Keratinocyte (primary cell): ENCODE measurements around the gene SNX21. TPM values are rescaled to one million over a fixed set of nuclear protein-coding genes. Genes with fewer than 3 reads are reported as not detected.

Source experiments
- DNase-seq: peaks from one replicate; pipeline ENCODE4 v3.0.0-alpha.2; 2011; ENCODE audit warnings: low read depth, missing footprints, low spot score
- FAIRE-seq: peaks from 2 replicates; lab custom pipeline; 2011; peaks lifted over from hg19 to GRCh38; lab: Jason Lieb, UNC
- H2AFZ ChIP-seq: 2 replicates; pipeline ENCODE4 v1.6.0; 2012; ENCODE audit warnings: low read length, control low read depth, inconsistent platforms; ENCODE audit not compliant: control insufficient read depth
- H3K27ac ChIP-seq: 2 replicates; pipeline ENCODE4 v1.5.1; 2011; ENCODE audit warnings: low read length; ENCODE audit not compliant: control insufficient read depth, insufficient read depth
- H3K27me3 ChIP-seq: 3 replicates; pipeline ENCODE4 v1.6.0; 2011; ENCODE audit warnings: low read length; ENCODE audit not compliant: control insufficient read depth, insufficient read depth; ENCODE audit errors: extremely low read depth
- H3K36me3 ChIP-seq, 2 experiments: 2 replicates in 1 of 2; 3 replicates in 1 of 2; pipeline ENCODE4 v1.5.1; 2011; ENCODE audit warnings: low read length in 2 of 2, mild to moderate bottlenecking in 1 of 2; ENCODE audit not compliant: control insufficient read depth in 2 of 2, insufficient read depth in 2 of 2; ENCODE audit errors: extremely low read depth in 1 of 2
- H3K4me1 ChIP-seq: 3 replicates; pipeline ENCODE4 v1.5.1; 2011; ENCODE audit warnings: low read length; ENCODE audit not compliant: control insufficient read depth, insufficient read depth; ENCODE audit errors: extremely low read depth
- H3K4me2 ChIP-seq: 3 replicates; pipeline ENCODE4 v1.6.0; 2011; ENCODE audit warnings: low read depth, low read length; ENCODE audit not compliant: control insufficient read depth, insufficient read depth; ENCODE audit errors: extremely low read depth
- H3K4me3 ChIP-seq, 3 experiments: fragments of 200-600 bp in 1 of 3; sonication (generic) in 1 of 3; 2 replicates in 2 of 3; 3 replicates in 1 of 3; pipeline ENCODE4 v1.5.1; 2011 to 2016; ENCODE audit warnings: low read length in 3 of 3, mild to moderate bottlenecking in 3 of 3, control low read depth in 2 of 3, inconsistent platforms in 1 of 3, low read depth in 1 of 3, mixed read lengths in 1 of 3, mixed run types in 1 of 3, moderate library complexity in 1 of 3; ENCODE audit not compliant: control insufficient read depth in 2 of 3, insufficient read depth in 2 of 3; ENCODE audit errors: extremely low read depth in 1 of 3
- H3K79me2 ChIP-seq: 2 replicates; pipeline ENCODE4 v1.6.0; 2012; ENCODE audit warnings: low read length; ENCODE audit not compliant: control insufficient read depth, insufficient read depth
- H3K9ac ChIP-seq: 3 replicates; pipeline ENCODE4 v1.6.0; 2011; ENCODE audit warnings: low read length; ENCODE audit not compliant: control insufficient read depth, insufficient read depth; ENCODE audit errors: extremely low read depth
- H3K9me1 ChIP-seq: 3 replicates; pipeline ENCODE4 v1.6.0; 2011; ENCODE audit warnings: low read length; ENCODE audit not compliant: control insufficient read depth, insufficient read depth; ENCODE audit errors: extremely low read depth
- H3K9me3 ChIP-seq: 2 replicates; pipeline ENCODE4 v1.5.1; 2012; ENCODE audit warnings: low read depth, low read length; ENCODE audit not compliant: control insufficient read depth
- H4K20me1 ChIP-seq: 3 replicates; pipeline ENCODE4 v1.6.0; 2011; ENCODE audit warnings: low read length; ENCODE audit not compliant: control insufficient read depth, insufficient read depth; ENCODE audit errors: extremely low read depth
- CTCF ChIP-seq, 3 experiments: IDR thresholded peaks in 1 of 3; conservative IDR thresholded peaks in 1 of 3; optimal IDR thresholded peaks in 1 of 3; 2 replicates in 2 of 3; 3 replicates in 1 of 3; pipeline versions ENCODE3 to v1.5.1; 2011; ENCODE audit warnings: low read length in 3 of 3, mild to moderate bottlenecking in 3 of 3, moderate library complexity in 2 of 3, control low read depth in 1 of 3, inconsistent platforms in 1 of 3; ENCODE audit not compliant: insufficient read depth in 2 of 3; ENCODE audit errors: extremely low read depth in 1 of 3
- EZH2 ChIP-seq: IDR thresholded peaks from one replicate; pipeline ENCODE4 v1.6.1; 2012; ENCODE audit warnings: inconsistent platforms, mild to moderate bottlenecking, low read length, moderate library complexity
- dilution Hi-C: fragments of 300-500 bp; cut with MboI; formaldehyde crosslinking; loops from one replicate; pipeline ENCODE4 v1.7.0; 2020; ENCODE audit warnings: low sequenced_read_pairs; ENCODE audit not compliant: extremely low pct_ligation_motif_present
- polyA minus RNA-seq, 3 experiments: library from RNA; depleted of rRNA, polyadenylated mRNA; stranded (reverse); fragments of >200 nt; gene quantifications; 1 replicate in 1 of 3; 2 replicates in 1 of 3; 3 replicates in 1 of 3; pipeline ENCODE4 v1.2.3, GENCODE V29; 2011
- polyA plus RNA-seq, 5 experiments: library from polyadenylated mRNA; depleted of rRNA in 3 of 5; stranded (reverse) in 3 of 5; stranded (forward) in 1 of 5; unstranded in 1 of 5; fragments of >200 nt; gene quantifications; 1 replicate in 1 of 5; 2 replicates in 3 of 5; 3 replicates in 1 of 5; pipeline versions ENCODE4 v1.2.1 to v1.2.3, GENCODE V29; 2011 to 2012; ENCODE audit warnings: missing spikeins in 2 of 5, low read depth in 1 of 5, low replicate concordance in 1 of 5

Gene SNX21, protein sequence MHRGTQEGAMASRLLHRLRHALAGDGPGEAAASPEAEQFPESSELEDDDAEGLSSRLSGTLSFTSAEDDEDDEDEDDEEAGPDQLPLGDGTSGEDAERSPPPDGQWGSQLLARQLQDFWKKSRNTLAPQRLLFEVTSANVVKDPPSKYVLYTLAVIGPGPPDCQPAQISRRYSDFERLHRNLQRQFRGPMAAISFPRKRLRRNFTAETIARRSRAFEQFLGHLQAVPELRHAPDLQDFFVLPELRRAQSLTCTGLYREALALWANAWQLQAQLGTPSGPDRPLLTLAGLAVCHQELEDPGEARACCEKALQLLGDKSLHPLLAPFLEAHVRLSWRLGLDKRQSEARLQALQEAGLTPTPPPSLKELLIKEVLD
- 5.2 to 8.6 TPM (median 6.9 TPM) in 3 replicates for polyA plus RNA-seq
- polyA plus RNA-seq (2011; ENCODE audit: low read depth) = 8.5 TPM
- polyA plus RNA-seq (2011; cell fraction: cytosol; rRNA removed) = 2.9 and 7.1 TPM in 2 replicates
- 7.1 and 11.6 TPM in 2 replicates for polyA plus RNA-seq (2011; cell fraction: nucleus; rRNA removed)
- 6.6 and 9.9 TPM in 2 replicates for polyA plus RNA-seq (2012; ENCODE audit: low replicate concordance)
- polyA minus RNA-seq = 3.7 to 5.0 TPM (median 4.0 TPM) in 3 replicates
- 18.0 TPM for polyA minus RNA-seq (2011; cell fraction: cytosol; rRNA and poly(A)+ RNA removed)
- polyA minus RNA-seq (2011; cell fraction: nucleus; rRNA and poly(A)+ RNA removed) = 5.9 and 6.3 TPM in 2 replicates

- FAIRE-seq (no peak), DNase-seq (no peak)
- Histone ChIP-seq H3K9ac (peak within 1 kb of the TSS; percentile 82), H3K4me1 (peaks cover 24% of the 10 kb centered on the region), H3K4me3 (peak within 1 kb of the TSS; percentile 57 to 85 (median 61)), H3K36me3 (no peaks in the 10 kb centered on the region), H3K79me2 (no peaks in the 10 kb centered on the region), H3K27me3 (no peaks in the 10 kb centered on the region), H3K27ac (peak within 1 kb of the TSS; percentile 77), H3K9me1 (peaks cover 2% of the 10 kb centered on the region), H2AFZ (peak within 1 kb of the TSS; percentile 95), H4K20me1 (no peaks in the 10 kb centered on the region), H3K4me2 (peak within 1 kb of the TSS; percentile 86), H3K9me3 (no peaks in the 10 kb centered on the region)
- TF ChIP-seq CTCF (optimal IDR thresholded peaks at IDR 0.05 in 1 of 3, IDR thresholded peaks at IDR 0.05 in 1 of 3, conservative IDR thresholded peaks at IDR 0.05 in 1 of 3; ENCODE audit: extremely low read depth in 1 of 3, insufficient read depth in 2 of 3, low read length in 3 of 3) = no peak
- dilution Hi-C loops = no loop called here
Measured at GRCh38 chr20:45833030-45833882, at the start of gene SNX21. TSS of gene SNX21 (plus strand) at chr20:45833799. CDS start at chr20:45833920, 121 bp downstream.

- no peak for TF ChIP-seq EZH2
- H3K4me2 ChIP-seq = no peak overlapping the region
- peaks cover 29% of the 10 kb centered on the region for H3K4me1 ChIP-seq
- no peak for DNase-seq
- H3K27me3 ChIP-seq = no peaks in the 10 kb centered on the region
- no peaks in the 10 kb centered on the region for H3K9me3 ChIP-seq
- H4K20me1 ChIP-seq = no peaks in the 10 kb centered on the region
- H3K4me3 ChIP-seq = no peak overlapping the region
- H3K9me1 ChIP-seq = no peaks in the 10 kb centered on the region
- H3K9ac ChIP-seq = no peak overlapping the region
- FAIRE-seq = no peak
- H3K79me2 ChIP-seq = peaks cover 12% of the 10 kb centered on the region
- no peak overlapping the region for H2AFZ ChIP-seq
- no peaks in the 10 kb centered on the region for H3K36me3 ChIP-seq
- dilution Hi-C loops = no loop called here
- no peak overlapping the region for H3K27ac ChIP-seq
Measured at GRCh38 chr20:45788351-45788750, 45.2 kb upstream of the SNX21 start.
